GM10847 (cell line): ENCODE results near the gene DCAF11.

ENCODE experiments used
- POLR2A ChIP-seq: IDR thresholded peaks from 2 replicates; pipeline ENCODE4 v1.6.1; 2011; ENCODE audit not compliant: insufficient read length; ENCODE audit errors: extremely low read depth

DCAF11 gene

DNA sequence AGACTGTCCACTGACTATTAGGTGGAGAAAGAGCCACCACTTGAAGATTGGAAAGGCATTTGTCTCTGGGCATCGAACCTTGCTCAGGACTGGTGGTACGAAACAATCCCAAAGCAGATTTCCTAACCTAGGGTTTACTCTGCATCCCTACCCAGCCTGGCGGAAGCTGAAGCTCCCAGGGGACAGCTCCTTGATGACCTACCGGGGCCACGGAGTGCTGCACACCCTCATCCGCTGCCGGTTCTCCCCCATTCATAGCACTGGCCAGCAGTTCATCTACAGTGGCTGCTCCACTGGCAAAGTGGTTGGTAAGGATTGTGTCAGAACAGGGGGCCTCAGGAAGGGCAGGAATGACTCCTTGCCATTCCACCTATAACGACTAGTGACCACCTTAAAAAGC lies 6.6 kb downstream of the DCAF11 start:
- TF ChIP-seq POLR2A = no peak

DNA sequence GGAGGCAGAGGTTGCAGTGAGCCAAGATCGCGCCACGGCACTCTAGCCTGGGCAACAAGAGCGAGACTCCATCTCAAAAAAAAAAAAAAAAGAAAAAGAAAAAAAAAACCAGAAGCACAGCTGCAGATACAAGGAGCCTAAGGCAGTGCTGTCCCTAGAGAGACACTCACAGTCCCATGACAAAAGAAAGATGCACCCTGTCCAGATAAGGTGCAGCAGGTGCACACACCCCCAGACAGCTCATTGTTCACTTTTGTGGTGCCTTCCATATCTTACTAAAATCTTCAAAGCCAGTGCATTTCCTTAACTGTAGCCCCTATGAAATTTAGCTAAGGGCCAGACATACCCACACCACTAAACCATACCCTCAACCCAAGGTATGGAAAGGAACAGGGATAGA lies 7.8 kb downstream of the DCAF11 start:
- TF ChIP-seq POLR2A = no peak

DNA sequence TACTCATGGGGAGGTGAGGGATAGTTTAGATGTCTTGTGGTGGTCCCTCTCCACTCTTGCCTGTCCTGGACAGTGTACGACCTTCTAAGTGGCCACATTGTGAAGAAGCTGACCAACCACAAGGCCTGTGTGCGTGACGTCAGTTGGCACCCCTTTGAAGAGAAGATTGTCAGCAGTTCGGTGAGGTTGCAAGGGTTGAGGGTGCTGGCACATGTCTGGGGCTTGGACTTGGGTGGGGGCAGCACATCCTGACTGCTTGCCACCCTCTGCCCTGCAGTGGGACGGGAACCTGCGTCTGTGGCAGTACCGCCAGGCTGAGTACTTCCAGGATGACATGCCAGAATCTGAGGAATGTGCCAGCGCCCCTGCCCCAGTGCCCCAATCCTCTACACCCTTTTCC lies 8.3 kb downstream of the DCAF11 start:
- TF ChIP-seq POLR2A = no peak

DNA sequence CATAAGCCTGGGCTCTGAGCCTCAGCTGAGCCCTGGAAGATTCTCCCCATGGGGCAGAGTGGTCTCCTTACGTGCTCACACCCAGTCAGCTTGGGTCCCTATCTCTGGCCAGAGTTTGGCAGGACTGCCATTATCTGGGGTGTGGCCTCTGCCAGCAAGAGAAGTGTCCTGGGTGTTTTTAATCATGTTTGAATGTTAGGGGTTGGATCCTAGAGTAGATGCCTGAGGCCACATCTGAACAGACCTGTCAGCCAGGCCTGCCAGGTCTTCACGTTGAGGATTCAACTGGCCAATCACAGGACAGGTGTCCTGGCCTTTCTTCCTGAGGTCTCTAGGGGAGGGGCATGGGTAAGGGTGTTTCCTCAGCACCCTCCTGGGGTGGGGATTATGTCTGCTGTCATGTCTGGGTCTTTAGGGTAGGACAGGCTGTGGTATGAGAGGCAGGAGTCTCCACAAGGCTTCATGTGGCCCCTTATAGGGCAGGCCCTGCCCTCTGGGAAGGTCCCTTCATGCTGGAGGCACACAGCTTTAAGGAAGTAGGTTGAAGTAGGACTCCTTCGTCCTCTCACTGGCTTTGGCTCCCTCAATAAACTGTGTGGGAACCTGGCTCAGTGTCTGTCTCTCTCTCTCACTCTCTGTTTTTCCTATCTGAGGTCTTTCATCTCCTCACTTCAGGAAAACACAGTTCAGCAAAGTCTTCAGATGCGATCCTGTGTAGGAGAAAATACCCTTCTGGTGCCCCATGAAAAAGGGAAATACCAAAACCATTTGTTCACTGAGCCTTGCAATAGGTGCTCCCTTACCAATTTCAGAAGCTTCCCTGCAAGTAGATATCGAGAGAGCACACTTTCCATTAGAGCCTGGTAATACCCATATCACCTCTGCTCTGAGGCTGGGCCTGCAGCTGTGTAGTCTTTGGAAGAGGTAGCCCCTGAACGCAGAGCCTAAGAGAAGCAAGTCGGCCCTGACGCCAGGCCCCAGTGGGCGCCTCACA lies 9.1 kb downstream of the DCAF11 start:
- no peak for TF ChIP-seq POLR2A

DNA sequence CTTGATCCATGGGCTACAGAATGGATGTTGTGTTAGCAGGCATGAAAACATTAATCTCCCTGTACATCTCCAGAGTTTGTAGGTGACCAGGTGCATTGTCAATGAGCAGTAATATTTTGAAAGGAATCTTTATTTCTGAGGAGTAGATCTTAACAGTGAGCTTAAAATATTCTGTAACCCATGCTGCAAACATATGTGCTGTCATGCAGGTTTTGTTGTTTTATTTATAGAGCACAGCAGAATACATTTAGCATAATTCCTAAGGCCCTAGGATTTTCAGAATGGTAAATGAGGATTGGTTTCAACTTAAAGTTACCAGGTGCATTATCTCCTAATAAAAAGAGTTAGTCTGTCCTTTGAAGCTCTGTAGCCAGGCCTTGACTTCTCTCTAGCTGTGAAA lies 12.4 kb downstream of the DCAF11 start:
- no peak for TF ChIP-seq POLR2A

DNA sequence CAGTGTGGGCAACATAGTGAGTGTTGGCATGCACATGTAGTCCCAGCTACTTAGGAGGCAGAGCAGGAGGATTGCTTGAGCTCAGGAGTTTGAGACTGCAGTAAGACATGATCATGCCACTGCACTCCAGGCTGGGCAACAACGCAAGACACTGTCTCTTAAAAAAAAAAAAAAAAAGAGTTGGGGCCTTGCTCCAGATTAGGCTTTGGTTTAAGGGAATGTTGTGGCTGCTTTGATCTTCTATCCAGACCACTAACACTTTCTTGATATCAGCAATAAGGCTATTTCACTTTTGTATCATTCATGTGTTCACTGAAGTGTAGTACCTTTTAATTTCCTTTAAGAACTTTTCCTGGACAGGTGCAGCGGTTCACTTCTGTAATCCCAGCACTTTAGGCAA lies 13.1 kb downstream of the DCAF11 start:
- TF ChIP-seq POLR2A = no peak

DNA sequence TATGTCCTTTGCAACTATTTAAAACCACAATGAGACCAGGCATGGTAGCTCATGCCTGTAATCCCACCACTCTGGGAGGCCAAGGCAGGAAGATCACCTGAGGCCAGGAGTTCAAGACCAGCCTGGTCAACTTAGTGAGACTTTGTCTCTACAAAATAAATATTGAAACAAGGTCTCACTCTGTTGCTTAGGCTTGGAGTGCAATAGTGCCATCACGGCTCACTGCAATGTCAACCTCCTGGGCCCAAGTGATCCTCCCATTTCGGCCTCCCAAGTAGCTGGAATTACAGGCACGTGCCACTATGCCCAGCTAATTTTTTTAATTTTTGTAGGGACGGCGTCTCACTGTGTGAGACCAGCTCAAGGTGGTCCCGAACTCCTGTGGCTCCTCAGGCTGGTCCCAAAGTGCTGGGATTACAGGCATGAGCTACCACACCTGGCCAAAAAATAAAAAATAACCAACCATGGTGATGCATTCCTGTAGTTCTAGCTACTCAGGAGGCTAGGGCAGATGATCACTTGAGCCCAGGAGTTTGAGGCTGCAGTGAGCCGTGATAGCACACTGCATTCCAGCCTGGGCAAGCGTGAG lies 14.9 kb downstream of the DCAF11 start:
- no peak for TF ChIP-seq POLR2A

DNA sequence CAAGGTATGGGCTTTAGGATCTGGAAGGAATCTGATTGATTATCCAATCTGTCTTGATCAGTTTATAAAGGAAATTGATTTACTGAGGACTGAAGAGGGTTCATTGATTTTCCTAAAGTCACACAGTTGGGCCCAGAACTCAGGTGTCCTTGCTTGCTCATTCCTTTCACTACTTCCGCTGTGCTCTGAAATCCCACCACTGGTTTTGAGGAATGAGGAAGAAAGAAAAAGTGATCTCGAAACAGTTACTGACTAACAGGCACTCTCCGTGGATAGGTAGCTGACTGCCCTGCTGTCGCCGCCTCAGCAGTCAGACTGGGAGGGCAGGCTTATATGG lies 15.8 kb downstream of the DCAF11 start, which contains the start of gene FITM1:
FITM1 (plus strand) TSS at position 280 of the 337 bp plus-strand sequence. CDS start 905 bp downstream, outside the sequence.
- no peak for TF ChIP-seq POLR2A

DNA sequence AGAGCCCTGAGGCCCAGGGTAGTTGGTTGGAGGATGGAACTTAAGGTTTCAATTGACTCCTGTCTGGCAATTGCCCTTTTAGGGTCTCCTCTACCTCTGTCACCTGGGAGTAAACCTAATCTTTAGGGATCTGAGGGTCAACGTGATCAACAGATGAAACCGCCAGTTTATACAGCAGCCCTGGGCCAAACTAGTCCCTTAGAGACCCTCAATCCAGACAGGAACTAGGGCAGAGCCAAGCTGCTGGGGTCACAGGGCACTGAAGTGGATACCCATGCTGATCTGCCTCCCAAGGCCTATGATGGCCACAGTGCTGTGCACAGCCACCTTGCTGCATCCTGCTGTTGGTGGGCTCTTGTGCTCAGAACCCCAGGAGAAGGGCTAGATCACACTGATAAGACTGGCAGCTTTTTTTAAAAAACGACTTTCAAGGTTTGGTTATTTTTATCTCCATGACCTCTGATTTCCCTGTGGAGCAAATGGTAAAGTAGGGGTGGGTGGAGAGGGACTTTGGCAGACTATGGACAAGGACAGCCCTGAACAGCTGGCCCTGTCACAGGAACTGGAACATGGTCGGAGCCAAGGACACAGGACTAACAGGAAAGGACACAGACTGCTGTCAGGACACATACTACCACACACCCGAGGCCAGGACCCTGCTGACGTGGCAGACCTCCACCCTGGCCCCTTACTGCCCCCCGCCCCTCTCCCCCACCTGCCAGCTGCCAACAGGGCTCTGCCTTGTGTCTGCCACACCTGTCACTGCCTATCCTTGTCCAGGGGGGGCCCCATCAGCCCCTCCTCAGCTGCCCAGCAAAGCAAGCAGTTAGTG lies 16.4 kb downstream of the DCAF11 start:
- TF ChIP-seq POLR2A = no peak

DNA sequence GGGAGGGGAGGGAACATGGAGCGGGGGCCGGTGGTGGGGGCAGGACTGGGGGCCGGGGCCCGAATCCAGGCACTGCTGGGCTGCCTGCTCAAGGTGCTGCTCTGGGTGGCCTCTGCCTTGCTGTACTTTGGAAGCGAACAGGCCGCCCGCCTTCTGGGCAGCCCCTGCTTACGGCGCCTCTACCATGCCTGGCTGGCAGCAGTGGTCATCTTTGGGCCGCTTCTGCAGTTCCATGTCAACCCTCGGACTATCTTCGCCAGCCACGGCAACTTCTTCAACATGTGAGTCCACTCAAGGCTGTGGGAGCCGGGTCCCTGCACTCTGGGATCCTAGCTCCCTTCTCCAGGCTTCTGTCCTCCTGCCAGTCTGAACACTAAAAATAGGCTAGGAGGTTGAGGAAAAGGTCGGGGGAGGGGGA lies 17.0 kb downstream of the DCAF11 start:
- TF ChIP-seq POLR2A = no peak

DNA sequence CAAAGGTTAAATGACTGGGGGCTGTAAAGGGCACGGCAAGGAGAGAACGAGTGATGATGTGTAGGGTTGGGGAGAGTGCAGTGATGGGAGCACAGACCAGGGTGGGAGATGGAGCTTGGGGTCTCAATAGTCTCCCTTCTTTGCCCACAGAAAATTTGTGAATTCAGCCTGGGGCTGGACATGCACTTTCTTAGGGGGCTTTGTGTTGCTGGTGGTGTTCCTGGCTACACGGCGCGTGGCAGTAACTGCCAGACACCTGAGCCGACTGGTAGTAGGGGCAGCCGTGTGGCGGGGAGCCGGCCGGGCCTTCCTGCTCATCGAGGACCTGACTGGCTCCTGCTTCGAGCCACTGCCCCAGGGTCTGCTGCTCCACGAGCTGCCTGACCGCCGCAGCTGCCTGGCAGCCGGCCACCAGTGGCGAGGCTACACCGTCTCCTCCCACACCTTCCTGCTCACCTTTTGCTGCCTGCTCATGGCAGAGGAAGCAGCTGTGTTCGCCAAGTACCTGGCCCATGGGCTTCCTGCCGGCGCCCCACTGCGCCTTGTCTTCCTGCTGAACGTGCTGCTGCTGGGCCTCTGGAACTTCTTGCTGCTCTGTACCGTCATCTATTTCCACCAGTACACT lies 17.6 kb downstream of the DCAF11 start:
- TF ChIP-seq POLR2A = no peak

DNA sequence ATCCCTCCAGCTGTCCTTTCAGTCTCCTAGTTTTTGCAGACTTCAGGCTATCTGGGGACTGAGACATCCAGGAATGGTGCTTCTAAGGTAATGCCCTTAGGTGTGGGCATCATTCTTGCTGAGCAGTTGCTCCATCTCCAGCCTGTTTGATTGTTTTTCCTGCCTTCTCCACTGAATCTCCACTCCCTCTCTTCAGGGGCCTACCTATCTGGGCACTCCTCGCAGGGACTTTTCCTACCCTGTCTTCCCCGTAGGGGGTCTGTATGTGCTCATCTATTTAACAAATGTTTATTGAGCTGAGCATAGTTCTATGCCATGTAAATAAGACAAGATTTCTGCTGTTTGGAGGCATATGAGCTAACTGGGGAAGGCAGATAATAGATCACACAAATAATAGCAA lies 18.4 kb downstream of the DCAF11 start:
- TF ChIP-seq POLR2A = no peak

DNA sequence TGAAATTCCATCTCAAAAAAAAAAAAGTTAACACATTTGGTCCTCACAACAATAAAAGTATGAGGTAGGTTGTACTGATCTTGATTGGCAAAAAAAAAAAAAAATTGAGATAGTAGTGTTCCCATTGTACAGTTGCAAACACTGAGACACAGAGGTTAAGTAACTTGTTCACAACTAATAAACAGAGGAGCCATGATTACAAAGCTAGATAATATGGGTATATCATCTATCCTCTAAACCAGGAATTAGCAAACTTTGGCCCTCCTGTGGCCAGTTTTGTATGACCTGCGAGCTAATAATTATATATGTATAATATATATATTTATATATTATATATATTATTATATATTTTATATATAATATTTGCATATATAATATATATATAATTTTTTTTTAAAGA lies 19.2 kb downstream of the DCAF11 start:
- TF ChIP-seq POLR2A = no peak

DNA sequence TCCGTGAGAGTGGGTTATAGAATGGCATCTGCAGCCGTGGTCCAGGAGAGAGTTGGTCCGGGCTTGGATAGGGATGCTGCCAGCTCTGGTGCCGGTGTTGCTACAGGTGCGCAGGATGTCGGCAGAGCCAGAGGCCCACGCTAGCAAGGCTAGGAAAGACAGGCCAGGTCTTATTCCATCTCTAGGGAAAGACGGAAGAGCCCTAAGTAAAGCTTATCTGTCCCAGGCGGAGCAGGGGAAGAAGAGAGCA lies 20.9 kb downstream of the DCAF11 start:
- no peak for TF ChIP-seq POLR2A
